Adipose tissue (tissue), 3 donors: Measurements from ENCODE around the gene TMEM212. TPM values are rescaled to one million over a fixed set of nuclear protein-coding genes. Genes with fewer than 3 reads are reported as not detected.
"Not testable (repeated sequence)": the region's sequence is repeated elsewhere in the genome, so short reads cannot be mapped to it uniquely, and the experiment has no call there.

Experiments used
- H3K27ac ChIP-seq: one replicate; pipeline ENCODE4 v1.5.1; 2013; ENCODE audit warnings: low read depth, low read length
- WGBS, 3 donors: extraction: QIAGEN DNeasy Blood & Tissue Kit; methylation state at CpG; one replicate each; pipeline ENCODE4 v1.1.7; 2013; 5-methylcytosine and 5-hydroxymethylcytosine counted together
- polyA plus RNA-seq, 3 donors: library from polyadenylated mRNA; stranded (reverse); fragments of 200-250 nt; gene quantifications; one replicate each; pipeline ENCODE4 v1.2.3, GENCODE V29; 2013
- donor health status: healthy with polysubstance abuse.
- donor health status: Bipolar disorder and iron deficiency.
- donor health status: healthy.

TMEM212 gene
- polyA plus RNA-seq, 3 donors = not detected

GRCh38 chr3:171846597-171846996 is 3.4 kb downstream of the TMEM212 start:
- H3K27ac ChIP-seq = no peak overlapping the region
- 63 to 85% (median 69%) methylated on average over 2 of the region's 2 CpGs for WGBS, 3 donors

GRCh38 chr3:171847133-171847532 is 4.0 kb downstream of the TMEM212 start:
- no peak overlapping the region for H3K27ac ChIP-seq
- 63 to 90% (median 72%) methylated on average over 6 of the region's 6 CpGs for WGBS, 3 donors

- 68 to 89% (median 78%) methylated on average over 3 of the region's 3 CpGs for WGBS, 3 donors
Measured at GRCh38 chr3:171847595-171848259, 4.6 kb downstream of the TMEM212 start.

GRCh38 chr3:171849617-171850319 is 6.6 kb downstream of the TMEM212 start:
- 68 to 95% (median 73%) methylated on average over 6 of the region's 6 CpGs for WGBS, 3 donors

More at GRCh38 chr3:171847595-171848259, 4.6 kb downstream of the TMEM212 start:
- no peak overlapping the region for H3K27ac ChIP-seq

GRCh38 chr3:171850320-171850959 is 7.3 kb downstream of the TMEM212 start:
- no peak overlapping the region for H3K27ac ChIP-seq
- WGBS, 3 donors = 80 to 83% (median 81%) methylated on average over 6 of the region's 6 CpGs

More at GRCh38 chr3:171849617-171850319, 6.6 kb downstream of the TMEM212 start:
- H3K27ac ChIP-seq = no peak overlapping the region

- 70 to 80% (median 75%) methylated on average over 6 of the region's 6 CpGs for WGBS, 3 donors
- H3K27ac ChIP-seq = no peak overlapping the region
Measured at GRCh38 chr3:171850960-171851659, 8.0 kb downstream of the TMEM212 start.

- H3K27ac ChIP-seq = no peak overlapping the region
- 37 to 77% (median 75%) methylated on average over 5 of the region's 5 CpGs for WGBS, 3 donors
Measured at GRCh38 chr3:171851660-171852058, 8.5 kb downstream of the TMEM212 start.

- H3K27ac ChIP-seq = no peak overlapping the region
- 90 to 93% (median 93%) methylated on average over 2 of the region's 2 CpGs for WGBS, 3 donors
Measured at GRCh38 chr3:171854649-171855305, 11.6 kb downstream of the TMEM212 start.

GRCh38 chr3:171858770-171859169 is 15.6 kb downstream of the TMEM212 start:
- H3K27ac ChIP-seq = not testable (repeated sequence)
- 98 to 99% (median 98%) methylated on average over 4 of the region's 4 CpGs for WGBS, 3 donors

GRCh38 chr3:171860830-171861535 is 17.8 kb downstream of the TMEM212 start:
- WGBS, 3 donors = 13 to 58% (median 18%) methylated on average over 6 of the region's 6 CpGs
- H3K27ac ChIP-seq = no peak overlapping the region

- no peak overlapping the region for H3K27ac ChIP-seq
- WGBS, 3 donors = 85 to 98% (median 94%) methylated on average over 2 of the region's 2 CpGs
Measured at GRCh38 chr3:171862392-171862791, 19.2 kb downstream of the TMEM212 start.

GRCh38 chr3:171862993-171863521 is 19.9 kb downstream of the TMEM212 start:
- no peak overlapping the region for H3K27ac ChIP-seq
- 52 to 60% (median 54%) methylated on average over 11 of the region's 11 CpGs for WGBS, 3 donors

GRCh38 chr3:171863920-171864319 is 20.8 kb downstream of the TMEM212 start:
- no peak overlapping the region for H3K27ac ChIP-seq
- WGBS, 3 donors = 91 to 94% (median 92%) methylated on average over 3 of the region's 3 CpGs

GRCh38 chr3:171865191-171865865 is 22.2 kb downstream of the TMEM212 start:
- 70 to 84% (median 76%) methylated on average over 5 of the region's 5 CpGs for WGBS, 3 donors
- no peak overlapping the region for H3K27ac ChIP-seq

- H3K27ac ChIP-seq = no peak overlapping the region
- WGBS, 3 donors = 59 to 81% (median 69%) methylated on average over 5 of the region's 5 CpGs
Measured at GRCh38 chr3:171867981-171868380, 24.8 kb downstream of the TMEM212 start.

GRCh38 chr3:171871392-171872274 is 28.5 kb downstream of the TMEM212 start:
- H3K27ac ChIP-seq = no peak overlapping the region
- 81 to 89% (median 85%) methylated on average over 8 of the region's 8 CpGs for WGBS, 3 donors
